NCI-H2029 treated with DMSO at 0.1 percent for 48 hours (cell line): Measurements from ENCODE around the gene TRIM25.
A peak's percentile ranks its signal among the peaks of the same experiment; 100 is the strongest.

Experiments used
- DNase-seq: peaks from one replicate; lab custom pipeline; 2025; lab: John Stamatoyannopoulos, UW

Gene TRIM25

DNA sequence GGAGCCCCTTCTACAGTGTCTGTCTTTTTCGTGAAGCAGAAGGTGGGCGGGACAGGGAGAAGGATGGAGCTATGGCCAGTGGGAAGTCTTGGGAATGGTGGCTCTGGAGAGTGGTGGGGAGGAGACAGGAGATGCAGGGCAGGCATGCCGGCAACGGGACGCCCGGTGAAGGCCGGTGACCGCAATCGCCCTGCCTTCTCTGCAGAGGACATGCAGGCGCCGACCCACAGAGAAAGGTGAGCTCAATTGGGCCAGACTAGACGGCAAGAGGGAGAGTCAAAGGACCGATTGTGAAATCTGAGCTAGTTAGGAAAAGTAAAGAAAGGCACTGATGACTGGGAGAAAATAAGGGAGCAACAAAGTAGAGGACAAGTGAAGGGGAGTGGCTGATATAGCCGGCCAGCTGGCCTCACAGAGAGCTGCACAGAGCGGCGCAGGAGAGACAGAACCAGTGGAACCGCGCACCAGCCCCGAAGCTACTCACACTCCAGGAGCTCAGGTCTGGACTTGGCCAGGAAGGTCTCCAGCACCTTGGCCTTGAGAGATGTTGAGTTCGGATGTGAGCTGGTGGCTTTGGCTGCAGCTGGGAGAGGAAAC is 18.9 kb downstream of the TRIM25 start:
- DNase-seq: no peak

- DNase-seq: no peak
Measured at GRCh38 chr17:56893503-56893902, 20.3 kb downstream of the TRIM25 start.

DNA sequence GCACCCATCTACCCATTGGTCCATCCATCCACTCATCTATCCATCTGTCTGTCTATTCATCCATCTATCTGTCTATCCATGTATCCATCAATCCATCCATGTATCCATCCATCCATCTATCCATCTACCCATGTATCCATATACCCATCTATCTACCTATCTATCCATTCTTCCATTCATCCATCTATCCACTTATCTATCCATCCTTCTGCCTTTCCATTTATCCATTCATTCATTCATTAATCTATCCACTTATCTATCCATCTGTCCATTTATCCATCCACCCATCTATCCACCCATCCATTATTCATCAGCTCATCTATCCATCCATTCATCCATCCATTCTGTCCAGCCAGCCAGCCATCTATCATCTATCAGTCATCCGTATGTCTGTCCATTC is 21.5 kb downstream of the TRIM25 start:
- DNase-seq: no peak

- DNase-seq: no peak
Measured at GRCh38 chr17:56891751-56892150, 22.1 kb downstream of the TRIM25 start.

GRCh38 chr17:56890906-56891674 is 22.8 kb downstream of the TRIM25 start:
- no peak for DNase-seq

DNA sequence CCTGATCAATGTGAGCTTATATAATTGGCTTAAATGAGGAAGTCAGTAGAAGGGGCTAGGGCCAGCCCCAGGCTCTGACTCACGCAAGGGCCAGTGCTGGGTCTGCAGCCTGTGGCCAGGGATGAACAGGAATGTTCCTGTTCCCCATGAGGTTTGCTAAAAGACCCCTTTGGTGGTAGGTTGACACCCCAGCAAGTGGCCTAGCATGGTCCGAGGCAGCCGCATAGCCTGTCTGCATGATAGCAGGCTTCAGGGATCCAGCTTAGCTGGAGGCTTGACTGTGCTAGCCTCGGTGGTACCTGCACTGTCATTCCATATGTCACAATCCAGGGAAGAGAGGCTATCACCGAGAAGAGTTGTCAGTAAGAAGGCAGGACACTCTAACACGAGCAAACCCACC is 23.5 kb downstream of the TRIM25 start:
- no peak for DNase-seq

DNA sequence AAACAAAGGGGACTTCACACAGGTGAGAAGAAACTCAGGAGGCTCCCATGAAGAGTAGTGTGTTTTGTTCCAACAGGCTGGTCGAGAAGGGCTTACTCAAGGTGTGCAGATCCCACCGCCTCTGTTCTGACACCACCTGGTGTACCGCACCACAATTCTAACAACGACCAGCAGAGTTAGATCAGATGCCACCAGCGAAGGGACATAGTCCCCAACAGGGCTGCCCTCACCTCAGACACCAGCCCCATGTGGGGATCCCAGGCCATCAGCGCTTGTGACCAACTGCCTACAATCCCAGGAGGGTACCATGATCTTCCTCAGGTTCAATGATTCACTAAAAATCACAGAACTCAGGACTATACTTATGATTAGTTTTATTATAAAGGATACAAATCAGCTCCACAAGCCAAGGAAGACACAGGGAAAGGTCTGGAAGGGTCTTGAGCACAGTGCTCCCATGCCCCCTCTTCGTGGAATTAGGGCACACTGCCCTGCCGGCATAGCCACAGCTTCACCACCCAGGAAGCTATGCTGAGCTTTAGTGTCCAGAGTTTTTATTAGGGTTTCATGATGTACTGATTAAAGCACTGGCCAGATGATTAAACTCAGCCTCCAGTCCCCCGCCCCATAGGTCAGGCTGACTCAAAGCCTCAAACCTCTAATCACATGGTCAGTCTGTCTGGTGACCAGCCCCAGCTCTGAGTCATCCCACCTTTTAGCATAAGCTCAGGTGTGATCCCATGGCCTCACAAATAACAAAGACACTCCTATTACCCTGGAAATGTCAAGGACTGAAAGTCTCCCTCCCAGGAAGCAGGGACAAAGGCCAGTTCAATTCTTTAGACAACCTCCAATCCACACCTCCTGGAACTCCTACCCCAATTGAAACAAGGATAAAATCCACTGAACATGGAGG is 26.0 kb downstream of the TRIM25 start:
- DNase-seq: no peak

DNA sequence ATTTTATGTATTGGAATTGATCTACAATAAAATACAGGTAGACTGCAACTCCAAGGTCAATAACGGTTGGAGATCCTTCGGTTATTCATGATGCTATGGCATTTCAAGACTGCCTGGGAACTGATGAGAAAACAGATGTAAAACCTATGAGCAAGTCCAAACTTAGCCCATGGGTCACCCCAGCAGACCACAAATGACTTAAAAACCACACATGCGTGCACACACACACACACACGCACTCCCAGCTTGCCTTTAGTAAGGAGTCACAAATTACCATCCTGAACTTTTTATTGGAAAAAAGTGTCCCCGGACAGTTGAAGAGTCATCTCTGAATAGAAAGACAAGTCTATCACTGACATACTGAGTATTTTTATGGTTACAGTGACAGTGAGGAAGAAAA is 26.7 kb downstream of the TRIM25 start:
- no peak for DNase-seq

GRCh38 chr17:56886288-56886731 is 27.5 kb downstream of the TRIM25 start:
- DNase-seq: no peak

DNA sequence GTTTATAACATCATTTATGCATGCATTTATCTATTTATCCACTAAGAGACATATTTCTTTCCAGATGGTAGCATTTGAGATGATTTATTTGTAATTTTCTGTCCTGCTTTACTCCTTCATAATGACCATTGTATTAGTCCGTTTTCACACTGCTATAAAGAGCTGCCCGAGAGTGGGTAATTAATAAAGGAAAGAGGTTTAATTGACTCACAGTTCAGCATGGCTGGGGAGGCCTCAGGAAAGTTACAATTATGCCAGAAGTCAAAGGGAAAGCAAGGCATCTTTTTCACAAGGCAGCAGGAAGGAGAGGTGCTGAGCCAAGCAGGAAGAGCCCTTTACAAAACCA is 28.6 kb downstream of the TRIM25 start:
- no peak for DNase-seq

DNA sequence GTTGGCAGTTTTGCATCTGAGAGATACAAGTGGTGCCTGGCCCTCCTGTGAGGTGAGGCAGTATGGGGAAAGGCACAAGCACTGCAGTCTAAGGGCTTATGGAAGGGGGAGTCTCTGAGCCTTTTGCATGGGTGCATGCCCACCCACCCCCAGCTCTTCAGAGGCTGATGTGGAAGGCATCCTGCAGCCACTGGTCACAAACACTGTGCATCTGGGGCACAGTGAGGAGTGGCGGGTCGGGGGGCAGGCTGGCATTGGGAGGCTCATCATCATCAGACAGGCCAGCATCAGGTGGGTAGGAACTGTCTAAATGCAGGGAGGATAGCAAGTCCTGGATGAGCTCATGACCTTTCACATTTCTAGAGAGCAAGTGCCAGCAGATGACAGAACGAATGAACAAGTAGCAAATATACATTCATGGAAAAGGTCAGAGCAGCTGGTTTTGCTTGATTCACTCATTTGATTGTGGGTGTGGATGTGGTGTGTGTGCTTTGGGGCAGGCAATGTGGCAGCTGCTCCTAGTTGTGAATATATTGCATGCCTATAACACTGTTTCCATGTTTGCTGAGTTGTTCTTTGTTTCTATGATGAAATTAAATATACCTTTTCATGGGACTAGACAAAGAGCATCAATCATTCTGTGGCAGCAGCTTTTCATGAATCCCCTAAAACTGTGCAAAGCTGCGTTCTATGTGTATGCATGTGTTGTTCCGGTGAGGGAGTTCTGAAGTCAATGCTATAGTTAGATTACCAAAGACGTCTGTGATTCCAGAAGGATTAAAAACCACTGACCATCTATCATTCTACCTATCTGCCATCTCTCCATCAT is 29.2 kb downstream of the TRIM25 start:
- no peak for DNase-seq

DNA sequence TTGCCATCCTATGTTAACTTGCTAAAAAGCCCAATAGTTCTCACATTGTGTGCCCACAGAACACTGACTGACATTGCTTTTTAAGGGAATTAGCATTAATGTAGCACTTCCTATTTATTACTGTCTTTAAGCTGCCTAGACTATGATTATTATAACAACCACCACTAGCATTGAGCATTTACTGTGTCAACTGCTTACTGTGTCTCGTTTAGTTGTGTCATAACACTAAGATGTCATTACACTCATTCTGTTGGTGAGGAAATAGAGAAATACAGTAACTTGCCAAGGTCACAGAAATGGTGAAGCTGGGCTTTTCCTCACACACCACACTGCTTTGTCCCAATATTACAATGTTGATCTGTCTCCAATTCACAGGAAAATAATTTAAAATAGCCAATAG is 30.2 kb downstream of the TRIM25 start:
- no peak for DNase-seq

GRCh38 chr17:56881685-56882295 is 32.1 kb downstream of the TRIM25 start:
- DNase-seq: no peak

- no peak for DNase-seq
Measured at GRCh38 chr17:56880571-56880970, 33.3 kb downstream of the TRIM25 start.

DNA sequence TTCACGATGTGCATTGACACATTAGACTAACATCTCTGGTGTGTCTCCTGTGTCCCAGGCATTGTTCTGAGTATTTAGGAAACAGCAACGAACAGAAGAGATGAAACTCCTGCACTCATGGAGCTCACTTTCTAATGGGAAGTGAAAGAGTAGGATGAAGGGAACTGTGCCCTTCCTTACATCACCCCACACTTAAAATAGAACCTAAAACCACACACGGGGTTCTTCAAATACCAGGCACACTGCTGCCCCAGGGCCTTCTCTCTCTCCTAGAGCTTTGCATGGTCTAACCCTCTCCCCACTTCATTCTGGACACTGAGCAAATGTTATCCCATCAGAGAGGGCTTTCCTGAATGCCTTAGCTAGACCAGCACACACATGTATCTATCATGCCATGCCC is 33.7 kb downstream of the TRIM25 start:
- DNase-seq: no peak

GRCh38 chr17:56879280-56879679 is 34.6 kb downstream of the TRIM25 start:
- DNase-seq: no peak

- DNase-seq: no peak
Measured at GRCh38 chr17:56876766-56877179, 37.1 kb downstream of the TRIM25 start.

- no peak for DNase-seq
Measured at GRCh38 chr17:56870081-56870651, 43.7 kb downstream of the TRIM25 start.

DNA sequence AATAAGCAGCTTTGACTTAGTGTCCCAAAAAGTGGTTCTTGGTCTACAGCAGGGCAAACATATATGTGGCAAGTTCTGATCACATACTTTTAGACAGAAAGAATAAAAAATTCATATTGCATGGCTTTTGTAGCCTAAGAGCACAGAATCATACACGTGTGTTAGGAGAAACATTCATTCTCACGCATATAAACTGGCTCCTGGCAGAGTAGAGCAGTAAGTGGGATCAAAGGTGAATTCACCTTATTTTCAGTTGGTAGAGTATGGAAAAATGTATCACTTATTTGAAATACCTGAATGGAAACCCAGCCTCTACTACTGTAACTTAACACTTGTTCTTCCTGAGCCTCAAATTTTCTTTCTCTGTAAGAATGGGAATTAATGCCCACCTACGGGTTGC is 45.1 kb downstream of the TRIM25 start:
- DNase-seq: no peak

- peak; percentile 33 for DNase-seq
Measured at GRCh38 chr17:56867948-56868376, 45.9 kb downstream of the TRIM25 start.

- DNase-seq: no peak
Measured at GRCh38 chr17:56866496-56866895, 47.4 kb downstream of the TRIM25 start.
